Sciatic nerve (tissue), 2 donors: Measurements from ENCODE around the gene TNS3. TPM values are rescaled to one million over a fixed set of nuclear protein-coding genes. Genes with fewer than 3 reads are reported as not detected.
"Not testable (repeated sequence)": the region's sequence is repeated elsewhere in the genome, so short reads cannot be mapped to it uniquely, and the experiment has no call there.

Experiments
- ATAC-seq: fragments of 200-7000 bp; cut with Tn5 transposase; one replicate; pipeline ENCODE4 v1.9.1; 2020; ENCODE audit warnings: mild to moderate bottlenecking, moderate library complexity
- DNase-seq: peaks from one replicate; pipeline ENCODE4 v3.0.0-alpha.2; 2020; ENCODE audit warnings: low spot score
- intact Hi-C: fragments of 100-400 bp; cut with DNase I; formaldehyde crosslinking; loops from one replicate; pipeline ENCODE4 v1.14.2; 2022
- total RNA-seq: library from RNA; stranded (reverse); fragmentation: NEBNext Ultra II Directional; extraction: Animal tissue kit (Norgen Biotek cat#: 25700); gene quantifications from one replicate; pipeline ENCODE4 v1.2.1, GENCODE V29; 2021
- donor health status: DM: no; HTN: no; CAD: no.
- donor health status: DM: no; HTN: no; CAD: no.

The TNS3 gene
- total RNA-seq, 1 donor from 2014 or later: 230 TPM

GRCh38 chr7:47549397-47549796 lies 32.5 kb downstream of the TNS3 start:
- intact Hi-C loops: no loop called here
- ATAC-seq (no peak), DNase-seq (no peak)

- no peak for ATAC-seq
- no peak for DNase-seq
- intact Hi-C loops: no loop called here
Observed at GRCh38 chr7:47548546-47548945, 33.4 kb downstream of the TNS3 start.

- no peak for DNase-seq
- intact Hi-C loops: no loop called here
- no peak for ATAC-seq
Observed at GRCh38 chr7:47546733-47547494, 35.0 kb downstream of the TNS3 start.

GRCh38 chr7:47546171-47546570 lies 35.7 kb downstream of the TNS3 start:
- DNase-seq (no peak), ATAC-seq (no peak)
- intact Hi-C loops: no loop called here

- ATAC-seq (no peak), DNase-seq (no peak)
- intact Hi-C loops: no loop called here
Observed at GRCh38 chr7:47544416-47544815, 37.5 kb downstream of the TNS3 start.

- ATAC-seq (no peak), DNase-seq (no peak)
- intact Hi-C loops: no loop called here
Observed at GRCh38 chr7:47543714-47544113, 38.2 kb downstream of the TNS3 start.

GRCh38 chr7:47543056-47543455 lies 38.9 kb downstream of the TNS3 start:
- intact Hi-C loops: no loop called here

GRCh38 chr7:47542051-47542450 lies 39.9 kb downstream of the TNS3 start:
- intact Hi-C loops: no loop called here
- no peak for DNase-seq
- ATAC-seq: no peak

More at GRCh38 chr7:47543056-47543455, 38.9 kb downstream of the TNS3 start:
- DNase-seq: no peak
- ATAC-seq: no peak

- intact Hi-C loops, ATAC-seq, DNase-seq: not testable (repeated sequence)
Observed at GRCh38 chr7:47541485-47541884, 40.4 kb downstream of the TNS3 start.

GRCh38 chr7:47540387-47541350 lies 41.2 kb downstream of the TNS3 start:
- ATAC-seq (no peak), DNase-seq (no peak)
- intact Hi-C loops: no loop called here

- no peak for DNase-seq
- intact Hi-C loops: no loop called here
- no peak for ATAC-seq
Observed at GRCh38 chr7:47540053-47540386, 41.9 kb downstream of the TNS3 start.

GRCh38 chr7:47539398-47540052 lies 42.4 kb downstream of the TNS3 start:
- DNase-seq (no peak), ATAC-seq (no peak)
- intact Hi-C loops: no loop called here

GRCh38 chr7:47538846-47539311 lies 43.0 kb downstream of the TNS3 start:
- intact Hi-C loops: no loop called here
- no peak for DNase-seq
- ATAC-seq: no peak

GRCh38 chr7:47537716-47538675 lies 43.9 kb downstream of the TNS3 start:
- intact Hi-C loops: no loop called here
- ATAC-seq: no peak
- no peak for DNase-seq

- DNase-seq: peak; percentile 79
- peak; percentile 58 for ATAC-seq
- intact Hi-C loops: no loop called here
Observed at GRCh38 chr7:47536661-47537611, 45.0 kb downstream of the TNS3 start.

- DNase-seq (no peak), ATAC-seq (peak; percentile 27)
- intact Hi-C loops: no loop called here
Observed at GRCh38 chr7:47535704-47536628, 45.9 kb downstream of the TNS3 start.
